HepG2 (cell line): Measurements from ENCODE around the gene KIAA0232. TPM values are rescaled to one million over a fixed set of nuclear protein-coding genes. Genes with fewer than 3 reads are reported as not detected.
A peak's percentile ranks its signal among the peaks of the same experiment; 100 is the strongest.

Experiments
- ATF1 ChIP-seq: IDR thresholded peaks from 2 replicates; pipeline ENCODE4 v1.6.1; 2016; ENCODE audit warnings: mild to moderate bottlenecking, control low read depth
- CBFB ChIP-seq: sonication (generic); formaldehyde crosslinking; IDR thresholded peaks from 2 replicates; pipeline ENCODE4 v1.4.0; 2020; ENCODE audit warnings: missing genetic modification reagents
- HOXA9 ChIP-seq: sonication (generic); formaldehyde crosslinking; IDR thresholded peaks from 2 replicates; pipeline ENCODE4 v1.8.1; 2022; ENCODE audit warnings: missing genetic modification reagents, mild to moderate bottlenecking, moderate library complexity, borderline replicate concordance
- JUND ChIP-seq: sonication (generic); formaldehyde crosslinking; IDR thresholded peaks from 2 replicates; pipeline ENCODE4 v1.8.0; 2022; ENCODE audit warnings: mild to moderate bottlenecking, missing genetic modification reagents
- KDM4B ChIP-seq: sonication (generic); formaldehyde crosslinking; IDR thresholded peaks from 2 replicates; pipeline ENCODE4 v1.4.0; 2020; ENCODE audit warnings: missing genetic modification reagents
- KLF11 ChIP-seq: IDR thresholded peaks from 2 replicates; pipeline ENCODE4 v1.6.1; 2016; ENCODE audit warnings: missing compliant biosample characterization
- MIER2 ChIP-seq: IDR thresholded peaks from 2 replicates; pipeline ENCODE4 v1.6.1; 2016; ENCODE audit warnings: missing biosample characterization, missing genetic modification reagents
- NFE2L2 ChIP-seq: fragments of 150-350 bp; IDR thresholded peaks from 2 replicates; pipeline ENCODE4 v1.6.1; 2014; ENCODE audit warnings: low read length
- NFYC ChIP-seq: IDR thresholded peaks from 2 replicates; pipeline ENCODE4 v1.6.1; 2016; ENCODE audit warnings: missing genetic modification reagents, missing compliant biosample characterization
- PHF21A ChIP-seq: sonication (generic); formaldehyde crosslinking; IDR thresholded peaks from 2 replicates; pipeline ENCODE4 v1.5.0; 2020; ENCODE audit warnings: mild to moderate bottlenecking, missing genetic modification reagents
- YEATS2 ChIP-seq: sonication (generic); formaldehyde crosslinking; IDR thresholded peaks from 2 replicates; pipeline ENCODE4 v1.4.0; 2020; ENCODE audit warnings: missing genetic modification reagents, borderline replicate concordance
- ZC3H4 ChIP-seq: sonication (generic); formaldehyde crosslinking; IDR thresholded peaks from 2 replicates; pipeline ENCODE4 v1.4.0; 2020; ENCODE audit warnings: missing genetic modification reagents, borderline replicate concordance
- ZNF431 ChIP-seq: sonication (generic); formaldehyde crosslinking; IDR thresholded peaks from 2 replicates; pipeline ENCODE4 v1.9.0; 2022; ENCODE audit warnings: missing genetic modification reagents, low read depth, mild to moderate bottlenecking, borderline replicate concordance
- ZNF629 ChIP-seq: sonication (generic); formaldehyde crosslinking; conservative IDR thresholded peaks from 2 replicates; pipeline ENCODE4 v1.5.0; 2020; ENCODE audit warnings: missing genetic modification reagents
- ZNF788 ChIP-seq: sonication (generic); formaldehyde crosslinking; IDR thresholded peaks from 2 replicates; pipeline ENCODE4 v1.5.0; 2020; ENCODE audit warnings: mild to moderate bottlenecking, missing genetic modification reagents, borderline replicate concordance
- polyA plus RNA-seq, 8 experiments: library from polyadenylated mRNA; depleted of rRNA in 3 of 8; stranded (reverse) in 7 of 8; unstranded in 1 of 8; fragments of >200 nt; fragmentation: Illumina TruSeq in 4 of 8; extraction: Trizol in 4 of 8; gene quantifications; 2 replicates each; pipeline versions ENCODE4 v1.2.1 to v1.2.3, GENCODE V29; 2011 to 2016; ENCODE audit warnings: low read depth in 4 of 8, missing spikeins in 1 of 8, mixed read lengths in 1 of 8; ENCODE audit not compliant: insufficient read depth in 1 of 8
- total RNA-seq, 5 experiments: library from RNA; depleted of rRNA; stranded (reverse); fragments of >200 nt; fragmentation: Illumina TruSeq; extraction: Trizol; gene quantifications; 2 replicates each; pipeline ENCODE4 v1.2.3, GENCODE V29; 2016; ENCODE audit warnings: low read depth in 1 of 5
- TF ChIP-seq, protein P1 (sequence below): IDR thresholded peaks from 2 replicates; pipeline ENCODE4 v1.4.0; 2020; ENCODE audit warnings: mild to moderate bottlenecking, missing genetic modification reagents
- TF ChIP-seq, protein P2 (sequence below): sonication (generic); formaldehyde crosslinking; IDR thresholded peaks from 2 replicates; pipeline ENCODE4 v1.5.1; 2020; ENCODE audit warnings: mild to moderate bottlenecking, moderate library complexity, missing genetic modification reagents
- TF ChIP-seq, protein P3 (sequence below): sonication (generic); formaldehyde crosslinking; IDR thresholded peaks from 2 replicates; pipeline ENCODE4 v1.4.0; 2020; ENCODE audit warnings: mild to moderate bottlenecking, missing genetic modification reagents, borderline replicate concordance
- TF ChIP-seq, protein P4 (sequence below): sonication (generic); formaldehyde crosslinking; IDR thresholded peaks from 2 replicates; pipeline ENCODE4 v1.4.0; 2020; ENCODE audit warnings: mild to moderate bottlenecking, missing genetic modification reagents

Gene KIAA0232
- total and polyA plus RNA-seq, 2 of the 13 experiments (the other 11 are each of a cell fraction or from before 2014, with no cell fraction given) = 7.8 to 17.1 TPM

DNA sequence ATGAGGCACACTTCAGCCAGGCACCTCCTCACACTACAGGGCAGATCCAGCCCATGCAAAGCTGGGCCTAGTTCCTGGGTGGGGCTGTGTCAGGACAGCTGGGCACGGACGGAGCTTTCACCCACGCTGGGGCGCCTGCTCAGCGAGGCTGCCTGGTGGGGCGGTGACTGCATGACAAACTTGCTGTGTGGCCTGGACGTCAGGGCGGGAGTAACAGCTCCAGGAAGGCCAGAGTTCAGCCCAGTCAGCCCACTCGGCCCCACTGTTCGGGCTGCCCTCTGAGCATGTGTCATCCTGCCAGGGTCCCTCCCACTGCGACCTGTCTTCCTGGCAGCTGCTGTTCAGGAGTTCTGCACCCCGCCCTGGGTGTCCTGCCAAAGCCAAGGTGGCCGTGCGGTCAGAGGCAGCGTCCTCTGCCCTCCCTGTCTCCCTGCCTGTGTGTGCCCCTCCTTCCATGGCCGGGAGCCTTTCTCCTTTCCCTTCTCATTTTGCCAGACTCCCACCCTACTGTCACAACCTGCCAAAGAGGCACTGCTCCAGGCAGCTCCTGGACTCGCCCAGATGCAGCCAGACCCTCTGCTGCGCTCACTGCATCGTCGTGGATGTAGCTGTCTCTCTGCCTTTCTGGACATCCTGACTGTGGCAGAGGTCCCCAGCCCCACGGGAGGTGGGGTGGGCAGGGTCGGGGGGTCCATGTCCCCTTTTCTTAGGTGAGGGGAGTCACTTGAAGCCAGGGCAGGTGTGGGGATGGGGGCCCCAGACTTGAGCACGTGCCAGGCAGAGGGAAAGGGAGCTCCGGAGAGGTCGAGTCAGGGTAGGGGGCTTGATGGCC is 33.0 kb upstream of the KIAA0232 start (continued):
- TF ChIP-seq ZNF431 (CRISPR knock-in tag) = 0 out of 2 replicates have a peak, but pooled peaks have one; percentile 67
- no peak for TF ChIP-seq HOXA9 (CRISPR knock-in tag)
- TF ChIP-seq, protein P1, sequence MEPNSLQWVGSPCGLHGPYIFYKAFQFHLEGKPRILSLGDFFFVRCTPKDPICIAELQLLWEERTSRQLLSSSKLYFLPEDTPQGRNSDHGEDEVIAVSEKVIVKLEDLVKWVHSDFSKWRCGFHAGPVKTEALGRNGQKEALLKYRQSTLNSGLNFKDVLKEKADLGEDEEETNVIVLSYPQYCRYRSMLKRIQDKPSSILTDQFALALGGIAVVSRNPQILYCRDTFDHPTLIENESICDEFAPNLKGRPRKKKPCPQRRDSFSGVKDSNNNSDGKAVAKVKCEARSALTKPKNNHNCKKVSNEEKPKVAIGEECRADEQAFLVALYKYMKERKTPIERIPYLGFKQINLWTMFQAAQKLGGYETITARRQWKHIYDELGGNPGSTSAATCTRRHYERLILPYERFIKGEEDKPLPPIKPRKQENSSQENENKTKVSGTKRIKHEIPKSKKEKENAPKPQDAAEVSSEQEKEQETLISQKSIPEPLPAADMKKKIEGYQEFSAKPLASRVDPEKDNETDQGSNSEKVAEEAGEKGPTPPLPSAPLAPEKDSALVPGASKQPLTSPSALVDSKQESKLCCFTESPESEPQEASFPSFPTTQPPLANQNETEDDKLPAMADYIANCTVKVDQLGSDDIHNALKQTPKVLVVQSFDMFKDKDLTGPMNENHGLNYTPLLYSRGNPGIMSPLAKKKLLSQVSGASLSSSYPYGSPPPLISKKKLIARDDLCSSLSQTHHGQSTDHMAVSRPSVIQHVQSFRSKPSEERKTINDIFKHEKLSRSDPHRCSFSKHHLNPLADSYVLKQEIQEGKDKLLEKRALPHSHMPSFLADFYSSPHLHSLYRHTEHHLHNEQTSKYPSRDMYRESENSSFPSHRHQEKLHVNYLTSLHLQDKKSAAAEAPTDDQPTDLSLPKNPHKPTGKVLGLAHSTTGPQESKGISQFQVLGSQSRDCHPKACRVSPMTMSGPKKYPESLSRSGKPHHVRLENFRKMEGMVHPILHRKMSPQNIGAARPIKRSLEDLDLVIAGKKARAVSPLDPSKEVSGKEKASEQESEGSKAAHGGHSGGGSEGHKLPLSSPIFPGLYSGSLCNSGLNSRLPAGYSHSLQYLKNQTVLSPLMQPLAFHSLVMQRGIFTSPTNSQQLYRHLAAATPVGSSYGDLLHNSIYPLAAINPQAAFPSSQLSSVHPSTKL (CRISPR knock-in tag) = peak; percentile 82
- TF ChIP-seq ZC3H4 (CRISPR knock-in tag) = no peak
- no peak for TF ChIP-seq KDM4B (CRISPR knock-in tag)
- no peak for TF ChIP-seq CBFB (CRISPR knock-in tag)
- peak; percentile 87 for TF ChIP-seq PHF21A (CRISPR knock-in tag)
- TF ChIP-seq, protein P2, sequence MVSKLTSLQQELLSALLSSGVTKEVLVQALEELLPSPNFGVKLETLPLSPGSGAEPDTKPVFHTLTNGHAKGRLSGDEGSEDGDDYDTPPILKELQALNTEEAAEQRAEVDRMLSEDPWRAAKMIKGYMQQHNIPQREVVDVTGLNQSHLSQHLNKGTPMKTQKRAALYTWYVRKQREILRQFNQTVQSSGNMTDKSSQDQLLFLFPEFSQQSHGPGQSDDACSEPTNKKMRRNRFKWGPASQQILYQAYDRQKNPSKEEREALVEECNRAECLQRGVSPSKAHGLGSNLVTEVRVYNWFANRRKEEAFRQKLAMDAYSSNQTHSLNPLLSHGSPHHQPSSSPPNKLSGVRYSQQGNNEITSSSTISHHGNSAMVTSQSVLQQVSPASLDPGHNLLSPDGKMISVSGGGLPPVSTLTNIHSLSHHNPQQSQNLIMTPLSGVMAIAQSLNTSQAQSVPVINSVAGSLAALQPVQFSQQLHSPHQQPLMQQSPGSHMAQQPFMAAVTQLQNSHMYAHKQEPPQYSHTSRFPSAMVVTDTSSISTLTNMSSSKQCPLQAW (CRISPR knock-in tag) = peak; percentile 87
- TF ChIP-seq ZNF788 (CRISPR knock-in tag) = peak; percentile 93; the same call in 1 of the 2 replicates
- no peak for TF ChIP-seq ATF1
- TF ChIP-seq KLF11 = 0 out of 2 replicates have a peak, but pooled peaks have one; percentile 39
- TF ChIP-seq MIER2 (CRISPR knock-in tag) = no peak; the same call in 1 of the 2 replicates
- no peak; the same call in 1 of the 2 replicates for TF ChIP-seq YEATS2 (CRISPR knock-in tag)
- TF ChIP-seq, protein P3, sequence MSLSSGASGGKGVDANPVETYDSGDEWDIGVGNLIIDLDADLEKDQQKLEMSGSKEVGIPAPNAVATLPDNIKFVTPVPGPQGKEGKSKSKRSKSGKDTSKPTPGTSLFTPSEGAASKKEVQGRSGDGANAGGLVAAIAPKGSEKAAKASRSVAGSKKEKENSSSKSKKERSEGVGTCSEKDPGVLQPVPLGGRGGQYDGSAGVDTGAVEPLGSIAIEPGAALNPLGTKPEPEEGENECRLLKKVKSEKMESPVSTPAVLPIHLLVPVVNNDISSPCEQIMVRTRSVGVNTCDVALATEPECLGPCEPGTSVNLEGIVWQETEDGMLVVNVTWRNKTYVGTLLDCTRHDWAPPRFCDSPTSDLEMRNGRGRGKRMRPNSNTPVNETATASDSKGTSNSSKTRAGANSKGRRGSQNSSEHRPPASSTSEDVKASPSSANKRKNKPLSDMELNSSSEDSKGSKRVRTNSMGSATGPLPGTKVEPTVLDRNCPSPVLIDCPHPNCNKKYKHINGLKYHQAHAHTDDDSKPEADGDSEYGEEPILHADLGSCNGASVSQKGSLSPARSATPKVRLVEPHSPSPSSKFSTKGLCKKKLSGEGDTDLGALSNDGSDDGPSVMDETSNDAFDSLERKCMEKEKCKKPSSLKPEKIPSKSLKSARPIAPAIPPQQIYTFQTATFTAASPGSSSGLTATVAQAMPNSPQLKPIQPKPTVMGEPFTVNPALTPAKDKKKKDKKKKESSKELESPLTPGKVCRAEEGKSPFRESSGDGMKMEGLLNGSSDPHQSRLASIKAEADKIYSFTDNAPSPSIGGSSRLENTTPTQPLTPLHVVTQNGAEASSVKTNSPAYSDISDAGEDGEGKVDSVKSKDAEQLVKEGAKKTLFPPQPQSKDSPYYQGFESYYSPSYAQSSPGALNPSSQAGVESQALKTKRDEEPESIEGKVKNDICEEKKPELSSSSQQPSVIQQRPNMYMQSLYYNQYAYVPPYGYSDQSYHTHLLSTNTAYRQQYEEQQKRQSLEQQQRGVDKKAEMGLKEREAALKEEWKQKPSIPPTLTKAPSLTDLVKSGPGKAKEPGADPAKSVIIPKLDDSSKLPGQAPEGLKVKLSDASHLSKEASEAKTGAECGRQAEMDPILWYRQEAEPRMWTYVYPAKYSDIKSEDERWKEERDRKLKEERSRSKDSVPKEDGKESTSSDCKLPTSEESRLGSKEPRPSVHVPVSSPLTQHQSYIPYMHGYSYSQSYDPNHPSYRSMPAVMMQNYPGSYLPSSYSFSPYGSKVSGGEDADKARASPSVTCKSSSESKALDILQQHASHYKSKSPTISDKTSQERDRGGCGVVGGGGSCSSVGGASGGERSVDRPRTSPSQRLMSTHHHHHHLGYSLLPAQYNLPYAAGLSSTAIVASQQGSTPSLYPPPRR (CRISPR knock-in tag) = peak; percentile 94
- TF ChIP-seq JUND = peak; percentile 78; the same call in 1 of the 2 replicates
- TF ChIP-seq NFE2L2 = no peak
- TF ChIP-seq ZNF629 (CRISPR knock-in tag) = peak; percentile 44; the same call in 1 of the 2 replicates
- no peak for TF ChIP-seq NFYC (CRISPR knock-in tag)
- TF ChIP-seq, protein P4, sequence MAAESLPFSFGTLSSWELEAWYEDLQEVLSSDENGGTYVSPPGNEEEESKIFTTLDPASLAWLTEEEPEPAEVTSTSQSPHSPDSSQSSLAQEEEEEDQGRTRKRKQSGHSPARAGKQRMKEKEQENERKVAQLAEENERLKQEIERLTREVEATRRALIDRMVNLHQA = no peak
